ENCODE measurements around the gene VWF. TPM values are rescaled to one million over a fixed set of nuclear protein-coding genes. Genes with fewer than 3 reads are reported as not detected.
A peak's percentile ranks its signal among the peaks of the same experiment; 100 is the strongest.

The VWF gene
- total RNA-seq, 1 experiment from 2014 or later = not detected

DNA sequence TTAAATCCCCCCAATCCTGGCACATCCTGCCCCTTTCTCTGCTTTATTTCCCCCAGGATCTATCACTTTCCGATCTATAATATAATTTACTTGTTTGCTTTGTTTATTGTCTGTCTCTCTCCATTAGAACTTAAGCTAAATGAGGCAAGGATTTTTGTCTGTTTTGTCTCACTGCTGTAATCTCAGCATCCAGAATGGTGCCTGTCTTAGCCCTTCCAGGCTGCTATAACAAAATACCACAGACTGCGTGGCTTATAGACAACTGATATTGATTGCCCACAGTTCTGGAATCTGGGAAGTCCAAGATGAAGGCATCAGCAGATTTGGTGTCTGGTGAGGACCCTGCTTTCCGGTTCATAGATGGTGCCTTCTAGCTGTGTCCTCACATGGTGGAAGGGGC is 65.2 kb downstream of the VWF start:
- DNase-seq (ENCODE audit: low read depth) = no peak

GRCh38 chr12:6058481-6059161 is 65.8 kb downstream of the VWF start:
- no peak for DNase-seq (ENCODE audit: low read depth)

GRCh38 chr12:6057700-6058099 is 66.8 kb downstream of the VWF start:
- DNase-seq (ENCODE audit: low read depth) = no peak

- no peak for DNase-seq (ENCODE audit: low read depth)
These were observed 67.8 kb downstream of the VWF start for GRCh38 chr12:6056406-6057240.

GRCh38 chr12:6053541-6053940 is 70.9 kb downstream of the VWF start:
- DNase-seq (ENCODE audit: low read depth) = no peak

DNA sequence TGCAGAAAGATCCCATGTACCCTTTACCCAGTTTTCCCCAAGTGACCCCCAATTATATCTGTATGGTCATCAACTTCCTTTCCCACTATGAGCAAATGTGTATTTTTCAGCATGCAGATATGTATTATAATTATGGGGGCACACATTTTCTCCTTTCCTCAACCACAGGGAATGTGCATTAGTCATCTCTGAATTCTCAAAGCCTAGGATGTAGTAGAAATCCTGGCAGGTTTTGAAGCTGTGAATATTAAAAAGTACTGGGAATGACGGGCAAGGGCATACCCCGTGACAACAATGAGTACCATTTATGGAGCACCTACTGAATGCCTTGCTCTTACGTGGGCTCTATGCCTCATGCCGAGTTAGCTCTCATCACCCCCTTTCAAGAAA is 71.5 kb downstream of the VWF start:
- peak; percentile 39 for DNase-seq (ENCODE audit: low read depth)

DNA sequence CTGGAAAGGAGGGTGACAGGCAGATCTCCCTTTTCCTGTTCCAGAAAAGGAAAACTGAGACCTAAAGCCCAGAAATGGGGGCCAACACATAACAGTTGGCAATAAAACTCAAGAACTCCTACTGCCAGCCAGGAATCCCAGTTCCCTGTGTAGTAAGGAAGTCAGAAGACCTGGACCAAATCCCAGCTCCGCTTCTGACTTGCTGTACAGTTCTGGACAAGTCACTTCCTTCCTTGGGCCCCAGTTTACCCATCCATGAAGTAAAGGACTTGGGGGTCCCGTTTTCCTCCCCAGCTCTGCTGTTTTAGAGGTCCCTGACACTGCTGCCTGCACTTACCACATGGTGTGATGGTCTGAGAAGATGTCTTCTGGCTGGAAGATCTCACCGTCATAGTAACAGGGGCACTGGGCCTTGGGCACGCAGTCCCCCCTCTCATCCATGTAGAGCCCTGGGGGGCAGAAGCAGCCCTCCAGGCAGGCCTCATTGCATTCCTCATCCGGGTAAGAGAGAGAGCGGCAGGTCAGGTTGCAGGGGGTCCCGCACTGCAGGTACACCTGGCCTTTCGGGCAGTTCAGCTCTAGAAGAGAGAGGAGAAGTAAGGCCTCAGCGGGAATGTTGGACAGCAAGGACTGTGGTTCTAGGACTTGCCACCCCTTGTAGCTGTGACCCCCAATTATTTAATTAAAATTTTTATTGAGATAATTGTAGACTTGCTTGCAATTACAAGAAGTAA is 72.1 kb downstream of the VWF start:
- DNase-seq (ENCODE audit: low read depth) = no peak

DNA sequence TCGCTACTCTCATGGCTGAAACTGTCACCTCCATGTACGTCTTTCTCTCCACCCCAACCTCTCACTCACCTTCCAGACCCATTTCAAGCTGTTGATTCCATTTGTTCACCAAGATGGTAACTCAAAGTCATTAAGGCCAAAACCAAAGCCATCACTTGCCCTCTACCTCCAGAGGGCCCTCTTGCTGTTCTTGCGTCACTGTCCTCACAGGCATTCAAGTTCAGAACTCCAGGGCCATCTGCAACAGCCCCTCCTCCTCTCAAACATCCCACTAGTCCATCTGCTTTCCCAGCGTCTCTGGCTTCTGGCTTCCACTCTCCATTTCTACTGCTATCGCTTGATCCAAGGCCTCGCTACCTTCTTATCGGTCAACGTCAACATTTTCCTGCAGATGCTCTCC is 74.5 kb downstream of the VWF start:
- no peak for DNase-seq (ENCODE audit: low read depth)

DNA sequence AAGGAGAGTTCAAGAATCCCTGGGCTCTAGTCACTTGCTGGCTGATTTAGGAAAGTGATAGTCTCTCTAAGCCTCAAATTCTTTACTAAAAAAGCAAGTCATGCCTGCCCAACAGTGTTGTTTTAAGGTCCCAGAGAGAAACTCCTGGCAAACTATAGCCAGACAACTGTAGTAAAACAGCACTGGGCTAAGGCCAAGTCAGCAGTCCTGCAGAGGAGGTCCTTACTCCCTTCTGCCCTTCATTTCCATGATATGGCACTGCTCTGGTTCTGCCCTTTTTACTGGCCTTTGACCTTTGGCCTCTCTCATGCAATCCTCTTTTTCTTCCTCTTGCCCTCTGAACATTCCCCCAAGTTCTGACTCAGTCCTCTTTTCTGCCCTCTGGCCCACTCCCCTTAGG is 74.9 kb downstream of the VWF start:
- no peak for DNase-seq (ENCODE audit: low read depth)

GRCh38 chr12:6047249-6048237 is 76.9 kb downstream of the VWF start:
- no peak for DNase-seq (ENCODE audit: low read depth)

DNA sequence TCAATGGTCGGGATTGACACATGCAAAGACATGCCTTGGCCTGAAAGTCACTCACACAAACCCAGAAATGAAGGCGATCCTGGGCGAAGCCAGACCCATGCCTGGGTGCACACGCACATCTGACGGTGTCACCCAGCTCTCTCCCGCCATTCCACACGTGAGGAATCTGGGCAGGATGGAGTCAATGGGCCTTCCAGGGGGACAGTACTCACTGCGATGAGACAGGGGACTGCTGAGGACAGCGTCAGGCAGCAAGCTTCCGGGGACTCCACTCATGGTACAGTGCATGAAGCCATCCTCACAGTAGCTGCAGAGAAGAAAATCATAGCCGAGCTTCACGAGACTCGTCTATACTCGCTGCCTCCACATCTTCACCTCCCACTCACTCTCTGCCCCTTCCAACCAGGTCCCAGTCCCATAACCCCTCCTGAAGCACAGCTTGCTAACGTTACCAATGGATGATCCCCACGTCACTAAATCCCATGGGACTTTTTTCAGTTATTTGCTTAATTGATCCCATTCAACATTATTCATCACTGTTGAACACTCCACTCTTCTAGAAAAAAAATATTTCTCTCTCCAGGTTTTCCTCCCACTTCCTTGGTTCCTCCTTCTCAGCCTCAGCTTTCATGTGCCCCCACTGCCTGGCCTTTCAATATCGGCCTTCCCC is 77.8 kb downstream of the VWF start:
- no peak for DNase-seq (ENCODE audit: low read depth)

DNA sequence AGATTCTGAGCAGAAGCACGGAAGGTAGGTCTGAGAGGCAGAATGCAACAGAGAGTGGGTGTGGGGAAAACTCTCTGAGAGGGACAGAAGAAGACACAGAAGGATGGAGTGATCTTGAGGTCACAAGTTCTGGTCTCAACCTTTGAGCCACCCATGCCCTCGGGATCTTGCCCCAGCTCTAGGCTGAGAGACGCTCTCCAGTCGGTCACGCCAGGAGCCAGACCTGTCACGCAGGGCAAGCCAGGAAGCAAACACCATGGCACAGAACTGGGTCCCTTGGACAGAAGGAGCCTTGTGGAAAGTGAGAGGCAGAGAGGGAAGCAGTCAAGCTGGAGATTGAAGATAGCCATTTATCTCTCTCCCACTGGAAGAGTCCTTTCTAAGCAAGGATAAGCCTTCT is 79.0 kb downstream of the VWF start:
- DNase-seq (ENCODE audit: low read depth) = no peak

- DNase-seq (ENCODE audit: low read depth) = peak; percentile 85
These were observed 80.4 kb downstream of the VWF start for GRCh38 chr12:6044082-6044481.

DNA sequence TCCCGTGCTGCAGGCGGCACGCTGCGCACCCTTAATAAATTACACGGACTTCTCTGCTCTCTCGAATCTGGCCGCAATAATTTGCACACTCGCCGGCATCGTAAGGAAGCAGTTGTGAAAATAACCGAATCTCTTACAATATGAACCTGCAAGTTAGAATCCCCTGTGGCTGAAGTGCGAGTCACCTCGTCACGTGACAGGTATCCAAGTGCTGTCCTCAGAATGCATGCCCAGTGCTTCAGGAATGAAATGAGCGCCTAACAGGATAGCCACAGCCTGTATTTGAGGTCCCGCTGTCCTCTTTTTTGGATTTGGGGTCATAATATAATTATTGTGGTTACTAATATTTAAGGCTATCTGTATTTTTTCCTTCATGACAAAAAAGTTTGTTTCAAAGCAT is 82.0 kb downstream of the VWF start:
- no peak for DNase-seq (ENCODE audit: low read depth)

GRCh38 chr12:6041891-6042290 is 82.6 kb downstream of the VWF start:
- DNase-seq (ENCODE audit: low read depth) = no peak

- no peak for DNase-seq (ENCODE audit: low read depth)
These were observed 83.7 kb downstream of the VWF start for GRCh38 chr12:6040815-6041214.

- DNase-seq (ENCODE audit: low read depth) = peak; percentile 77
These were observed 84.4 kb downstream of the VWF start for GRCh38 chr12:6039894-6040601.

DNA sequence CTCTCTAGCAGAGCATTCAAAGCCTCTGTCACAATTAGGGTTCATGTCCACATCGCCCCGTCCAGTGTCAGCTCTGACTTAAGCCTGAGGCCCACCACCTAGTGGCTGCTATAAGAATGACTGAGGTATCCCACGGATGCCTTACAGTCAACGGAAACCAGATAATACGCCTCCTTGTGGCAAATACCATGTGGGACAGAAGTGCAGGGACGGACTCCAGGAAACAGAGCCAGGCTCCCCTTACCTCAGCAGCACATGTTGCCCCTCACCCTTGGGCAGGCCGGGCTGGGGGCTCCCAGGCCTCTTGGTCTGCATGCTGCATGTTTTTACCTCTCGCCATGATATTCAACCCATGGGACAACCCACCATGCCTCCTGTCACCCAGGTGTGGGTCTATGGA is 86.3 kb downstream of the VWF start:
- DNase-seq (ENCODE audit: low read depth) = peak; percentile 85

DNA sequence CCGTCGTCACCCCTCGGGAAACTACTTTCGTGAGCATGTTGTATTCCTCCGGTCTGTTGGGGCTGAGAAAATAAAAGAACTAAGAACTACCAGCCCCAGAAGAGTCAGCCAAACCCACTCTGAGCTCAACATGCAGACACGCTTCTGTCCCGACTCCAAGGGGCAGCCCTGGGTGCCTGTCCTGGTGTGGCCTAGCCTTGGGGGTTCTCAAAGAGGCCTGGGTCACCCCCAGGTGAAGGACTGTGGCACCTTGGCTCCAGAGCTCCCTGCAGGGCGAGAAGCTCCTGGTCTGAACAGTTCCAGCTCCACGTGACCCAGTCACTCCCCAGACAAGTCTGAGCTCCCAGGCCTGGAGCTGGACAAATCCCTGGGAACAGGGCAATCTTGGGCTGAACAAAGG is 87.0 kb downstream of the VWF start:
- DNase-seq (ENCODE audit: low read depth) = no peak

DNA sequence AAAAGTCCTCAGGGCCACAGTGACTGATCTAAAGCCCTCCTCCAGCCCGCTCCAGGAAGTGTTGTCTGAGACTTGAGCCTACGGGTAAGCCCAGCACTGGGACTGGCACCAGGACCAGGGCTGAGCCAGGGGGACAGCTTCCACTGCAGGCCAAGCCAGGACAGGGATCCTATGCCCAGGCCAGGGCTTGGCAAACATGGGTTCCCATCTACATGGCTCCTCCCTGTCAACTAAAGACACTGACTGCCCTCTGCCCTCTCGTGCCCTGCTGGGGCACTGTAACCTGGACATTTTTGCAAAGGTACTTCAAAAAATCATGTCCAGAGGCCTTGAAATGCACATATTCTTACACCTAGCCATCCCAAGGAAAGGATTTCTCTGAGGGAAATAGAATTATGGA is 88.0 kb downstream of the VWF start:
- DNase-seq (ENCODE audit: low read depth) = no peak
